H1 (cell line): ENCODE measurements around the gene COTL1. TPM values are rescaled to one million over a fixed set of nuclear protein-coding genes. Genes with fewer than 3 reads are reported as not detected.

ENCODE experiments used
- CTCF ChIA-PET: fragments of 300-600 bp; sonication (Branson Sonifier 250); formaldehyde crosslinking; loops from one replicate; lab custom pipeline; 2021; ENCODE audit not compliant: partially characterized antibody; lab: Charles Lee
- POLR2A ChIA-PET: fragments of 300-600 bp; sonication (Branson Sonifier 250); formaldehyde crosslinking; loops from one replicate; lab custom pipeline; 2021; ENCODE audit warnings: inconsistent platforms; ENCODE audit not compliant: partially characterized antibody; lab: Charles Lee
- DNase-seq, 2 experiments: peaks; one replicate each; pipeline versions ENCODE4 v3.0.0 to v3.0.0-alpha.2; 2010 to 2022; ENCODE audit warnings: low spot score in 2 of 2, low read depth in 1 of 2, mixed read lengths in 1 of 2
- FAIRE-seq: peaks from 2 replicates; lab custom pipeline; 2011; peaks lifted over from hg19 to GRCh38; lab: Jason Lieb, UNC
- H2AFZ ChIP-seq: 2 replicates; pipeline ENCODE4 v1.8.1; 2012; ENCODE audit warnings: low read length, inconsistent platforms
- H2AK5ac ChIP-seq: 2 replicates; pipeline ENCODE4 v1.6.1; 2013; ENCODE audit warnings: low read depth, low read length
- H2BK120ac ChIP-seq: replicated peaks from 2 replicates; pipeline ENCODE3; 2013; ENCODE audit warnings: low read depth, low read length, inconsistent platforms
- H2BK12ac ChIP-seq: 2 replicates; pipeline ENCODE4 v1.6.1; 2013; ENCODE audit warnings: low read depth, low read length
- H2BK15ac ChIP-seq: 2 replicates; pipeline ENCODE4 v1.6.1; 2013; ENCODE audit warnings: low read length
- H2BK20ac ChIP-seq: 2 replicates; pipeline ENCODE4 v1.6.1; 2013; ENCODE audit warnings: low read length
- H2BK5ac ChIP-seq: 2 replicates; pipeline ENCODE4 v1.6.1; 2013; ENCODE audit warnings: low read depth, low read length
- H3K14ac ChIP-seq: 2 replicates; pipeline ENCODE4 v1.6.1; 2013; ENCODE audit warnings: inconsistent platforms; ENCODE audit not compliant: insufficient read length
- H3K18ac ChIP-seq: 2 replicates; pipeline ENCODE4 v1.6.1; 2013; ENCODE audit warnings: low read length; ENCODE audit errors: extremely low read depth
- H3K23ac ChIP-seq: 2 replicates; pipeline ENCODE4 v1.6.1; 2013; ENCODE audit warnings: inconsistent platforms; ENCODE audit not compliant: insufficient read length
- H3K23me2 ChIP-seq: 2 replicates; pipeline ENCODE4 v1.6.1; 2013; ENCODE audit warnings: low read depth, low read length
- H3K27ac ChIP-seq: 2 replicates; pipeline ENCODE4 v1.6.1; 2011; ENCODE audit warnings: low read depth, low read length, inconsistent platforms
- H3K27me3 ChIP-seq, 4 experiments: replicated peaks in 1 of 4; 1 replicate in 1 of 4; 2 replicates in 3 of 4; pipeline versions ENCODE4 v1.6.1 to v1.8.1; 2011 to 2013; ENCODE audit warnings: low read length in 3 of 4, mild to moderate bottlenecking in 3 of 4, inconsistent platforms in 2 of 4, mixed read lengths in 2 of 4, moderate library complexity in 1 of 4; ENCODE audit not compliant: control insufficient read depth in 3 of 4, insufficient read depth in 3 of 4; ENCODE audit errors: extremely low read depth in 1 of 4
- H3K36me3 ChIP-seq, 4 experiments: 2 replicates each; pipeline versions ENCODE4 v1.6.1 to v1.8.1; 2011 to 2013; ENCODE audit warnings: mild to moderate bottlenecking in 4 of 4, low read length in 3 of 4, moderate library complexity in 2 of 4, control low read depth in 1 of 4, inconsistent platforms in 1 of 4; ENCODE audit not compliant: insufficient read depth in 4 of 4, control insufficient read depth in 2 of 4
- H3K4ac ChIP-seq: replicated peaks from 2 replicates; pipeline ENCODE3; 2013; ENCODE audit warnings: low read length, low read depth, mixed read lengths, inconsistent platforms; ENCODE audit not compliant: insufficient read length
- H3K4me1 ChIP-seq, 4 experiments: replicated peaks in 1 of 4; 1 replicate in 1 of 4; 2 replicates in 3 of 4; pipeline versions ENCODE4 v1.6.1 to v1.8.1; 2011 to 2013; ENCODE audit warnings: low read length in 3 of 4, inconsistent platforms in 2 of 4, mixed read lengths in 1 of 4; ENCODE audit not compliant: insufficient read depth in 4 of 4, control insufficient read depth in 3 of 4
- H3K4me2 ChIP-seq, 2 experiments: 2 replicates each; pipeline versions ENCODE4 v1.6.1 to v1.8.1; 2011 to 2013; ENCODE audit warnings: low read depth in 2 of 2, low read length in 2 of 2, control low read depth in 1 of 2, inconsistent platforms in 1 of 2, mild to moderate bottlenecking in 1 of 2; ENCODE audit not compliant: insufficient read depth in 1 of 2
- H3K4me3 ChIP-seq, 4 experiments: fragments of 200-600, 300-600 bp in 1 of 4; sonication (generic), shearing (Covaris generic), sonication (Bioruptor Twin) in 1 of 4; 2 replicates each; pipeline versions ENCODE4 v1.5.1 to v1.8.1; 2011 to 2016; ENCODE audit warnings: low read length in 4 of 4, low read depth in 3 of 4, control low read depth in 2 of 4, inconsistent platforms in 2 of 4, mild to moderate bottlenecking in 2 of 4, mixed read lengths in 1 of 4, moderate library complexity in 1 of 4; ENCODE audit not compliant: insufficient read depth in 2 of 4; ENCODE audit errors: extremely low read depth in 1 of 4
- H3K56ac ChIP-seq: replicated peaks from 2 replicates; pipeline ENCODE3; 2013; ENCODE audit warnings: low read depth, mild to moderate bottlenecking, mixed read lengths, low read length, inconsistent platforms; ENCODE audit not compliant: insufficient read length
- H3K79me1 ChIP-seq: 2 replicates; pipeline ENCODE4 v1.6.1; 2013; ENCODE audit warnings: low read depth, low read length, control low read depth
- H3K79me2 ChIP-seq, 2 experiments: 2 replicates each; pipeline versions ENCODE4 v1.6.1 to v1.8.1; 2012 to 2013; ENCODE audit warnings: low read length in 2 of 2, mild to moderate bottlenecking in 2 of 2, inconsistent platforms in 1 of 2; ENCODE audit not compliant: insufficient read depth in 2 of 2, control insufficient read depth in 1 of 2
- H3K9ac ChIP-seq, 4 experiments: replicated peaks in 1 of 4; 1 replicate in 1 of 4; 2 replicates in 3 of 4; pipeline versions ENCODE4 v1.6.1 to v1.8.1; 2011 to 2013; ENCODE audit warnings: low read depth in 3 of 4, low read length in 3 of 4, control low read depth in 2 of 4, mild to moderate bottlenecking in 2 of 4, moderate library complexity in 2 of 4, inconsistent platforms in 1 of 4; ENCODE audit errors: extremely low read depth in 1 of 4
- H3K9me3 ChIP-seq, 2 experiments: 2 replicates each; pipeline versions ENCODE4 v1.6.1 to v1.8.1; 2012 to 2013; ENCODE audit warnings: mild to moderate bottlenecking in 2 of 2, moderate library complexity in 2 of 2, control low read depth in 1 of 2, inconsistent platforms in 1 of 2, low read depth in 1 of 2, low read length in 1 of 2, mixed read lengths in 1 of 2; ENCODE audit not compliant: insufficient read depth in 2 of 2
- H4K20me1 ChIP-seq, 2 experiments: replicated peaks in 1 of 2; 2 replicates each; pipeline versions ENCODE3 to v1.8.1; 2011 to 2013; ENCODE audit warnings: inconsistent platforms in 2 of 2, low read length in 2 of 2, mild to moderate bottlenecking in 1 of 2; ENCODE audit not compliant: insufficient read depth in 2 of 2, control insufficient read depth in 1 of 2
- H4K5ac ChIP-seq: 2 replicates; pipeline ENCODE4 v1.6.1; 2013; ENCODE audit warnings: low read length, low read depth, mixed read lengths, inconsistent platforms; ENCODE audit not compliant: insufficient read length
- H4K8ac ChIP-seq: 2 replicates; pipeline ENCODE4 v1.8.0; 2013; ENCODE audit warnings: mild to moderate bottlenecking, moderate library complexity, low read length, inconsistent platforms; ENCODE audit not compliant: insufficient read depth; ENCODE audit errors: extremely low read depth
- H4K91ac ChIP-seq: replicated peaks from 2 replicates; pipeline ENCODE3; 2013; ENCODE audit warnings: low read length, mixed read lengths, inconsistent platforms; ENCODE audit not compliant: insufficient read length
- E2F6 ChIP-seq: IDR thresholded peaks from 2 replicates; pipeline ENCODE4 v1.6.1; 2012; ENCODE audit warnings: inconsistent platforms
- GTF2F1 ChIP-seq: IDR thresholded peaks from 2 replicates; pipeline ENCODE4 v1.6.1; 2012; ENCODE audit warnings: low read depth, low read length, improper control_type of control experiment, borderline replicate concordance
- MAFK ChIP-seq: IDR thresholded peaks from 2 replicates; pipeline ENCODE4 v1.6.1; 2012; ENCODE audit warnings: low read depth, mild to moderate bottlenecking, improper control_type of control experiment, low read length
- NANOG ChIP-seq: IDR thresholded peaks from 2 replicates; pipeline ENCODE4 v1.6.1; 2011; ENCODE audit warnings: low read length, low read depth, mild to moderate bottlenecking, inconsistent platforms; ENCODE audit not compliant: insufficient read depth, poor library complexity, severe bottlenecking
- SIN3A ChIP-seq, 2 experiments: IDR thresholded peaks in 1 of 2; conservative IDR thresholded peaks in 1 of 2; 2 replicates each; pipeline ENCODE4 v1.6.1; 2011 to 2012; ENCODE audit warnings: low read length in 2 of 2, improper control_type of control experiment in 1 of 2, low read depth in 1 of 2, mild to moderate bottlenecking in 1 of 2
- WGBS, 2 experiments: shearing (Covaris generic) in 1 of 2; methylation state at CpG; one replicate each; pipeline versions ENCODE4 v1.1.6 to v1.1.7; 2013 to 2015; ENCODE audit warnings: low lambda C conversion rate in 2 of 2, mixed read lengths in 2 of 2, inconsistent platforms in 1 of 2, low coverage in 1 of 2, missing lambda C conversion rate in 1 of 2; ENCODE audit not compliant: insufficient replicate concordance in 2 of 2, insufficient coverage in 1 of 2, insufficient read length in 1 of 2; ENCODE audit errors: extremely low coverage in 1 of 2, missing lambda C conversion rate in 1 of 2; 5-methylcytosine and 5-hydroxymethylcytosine counted together
- polyA plus RNA-seq, 7 experiments: library from polyadenylated mRNA; depleted of rRNA in 3 of 7; stranded (reverse) in 5 of 7; unstranded in 2 of 7; fragments of >200 nt in 5 of 7; fragments of 200-250 nt in 2 of 7; gene quantifications; 1 replicate in 5 of 7; 2 replicates in 1 of 7; 4 replicates in 1 of 7; pipeline versions ENCODE4 v1.2.1 to v1.2.3, GENCODE V29; 2011 to 2013; ENCODE audit warnings: missing spikeins in 2 of 7, mixed read lengths in 2 of 7
- total RNA-seq: library from RNA; stranded (reverse); fragmentation: NEBNext Ultra II Directional; extraction: Animal tissue kit (Norgen Biotek cat#: 25700); gene quantifications from 2 replicates; pipeline ENCODE4 v1.2.1, GENCODE V29; 2021

Gene COTL1
- total and polyA plus RNA-seq, 2 of the 8 experiments (the other 6 are each of a cell fraction or from before 2014, with no cell fraction given), result 59.2 to 183 TPM

GRCh38 chr16:84608282-84608681 is 9.6 kb downstream of the COTL1 start:
- Histone ChIP-seq H3K9me3 (peaks cover 3 to 7% of the 10 kb centered on the region in 2 experiments; a peak in 2 of 4 replicates), H3K56ac (no peak overlapping the region), H4K20me1 (peaks cover 3 to 17% of the 10 kb centered on the region in 2 experiments), H4K5ac (no peak overlapping the region), H4K91ac (no peak overlapping the region), H3K4me2 (no peak overlapping the region), H3K9ac (no peak overlapping the region), H2AK5ac (no peak overlapping the region), H2BK5ac (no peak overlapping the region), H2BK12ac (no peak overlapping the region), H3K4me3 (no peak overlapping the region), H2BK15ac (no peak overlapping the region), H3K79me2 (peaks cover 0 to 78% of the 10 kb centered on the region in 2 experiments; a peak in 3 of 4 replicates), H3K18ac (no peak overlapping the region), H2AFZ (no peak overlapping the region), H3K4me1 (peaks cover 0 to 16% (median 13%) of the 10 kb centered on the region in 4 experiments; a peak in 6 of 7 replicates), H3K27ac (no peak overlapping the region), H3K36me3 (peaks cover 0 to 3% (median under 1%) of the 10 kb centered on the region in 4 experiments; a peak in 2 of 8 replicates), H3K79me1 (peaks cover 10% of the 10 kb centered on the region), H3K14ac (no peak overlapping the region), H2BK20ac (no peak overlapping the region), H3K23ac (no peak overlapping the region), H4K8ac (no peak overlapping the region), H3K23me2 (0 out of 2 replicates have a peak, but pooled peaks cover 2% of the 10 kb centered on the region), H3K27me3 (no peaks in the 10 kb centered on the region), H2BK120ac (no peak overlapping the region), H3K4ac (no peak overlapping the region)
- DNase-seq (no peak), FAIRE-seq (no peak)
- CTCF ChIA-PET, result interaction anchor here (0.6 to 2.3 kb wide), 7 partner anchors 8 to 468 kb away, joined by 3 to 7 read pairs (median 3); no protein-coding TSS in a partner anchor
- 96% methylated on average over 6 of the region's 6 CpGs; no CpG with 5 or more reads in 1 of the 2 experiments for WGBS, 2 experiments
- POLR2A ChIA-PET, result interaction anchor here (0.7 to 2.6 kb wide), 3 partner anchors 9 to 80 kb away, joined by 3 to 10 read pairs (median 5); partner anchors contain the start of gene COTL1
- TF ChIP-seq SIN3A (conservative IDR thresholded peaks at IDR 0.05 in 1 of 2, IDR thresholded peaks at IDR 0.05 in 1 of 2; ENCODE audit: low read depth in 1 of 2, low read length in 2 of 2) (no peak), MAFK (no peak), GTF2F1 (no peak), E2F6 (no peak), NANOG (no peak)
